HEK293T (cell line): ENCODE measurements around the gene TRIM69.
"Not testable (repeated sequence)": the region's sequence is repeated elsewhere in the genome, so short reads cannot be mapped to it uniquely, and the experiment has no call there.

Source experiments
- CTCF ChIA-PET: fragments of 350-600 bp; formaldehyde crosslinking; extraction: SDS; loops from one replicate; lab custom pipeline; 2021; ENCODE audit warnings: antibody characterized with exemption, inconsistent platforms; lab: Yijun Ruan, JAX
- POLR2A ChIA-PET: fragments of 350-600 bp; formaldehyde crosslinking; extraction: SDS; loops from one replicate; lab custom pipeline; 2020; ENCODE audit warnings: antibody characterized with exemption, inconsistent platforms; lab: Yijun Ruan, JAX
- DNase-seq: peaks from one replicate; pipeline ENCODE4 v3.0.0; 2012; ENCODE audit warnings: mixed read lengths; ENCODE audit errors: extremely low spot score
- ARNT ChIP-seq: fragments of 450-650 bp; IDR thresholded peaks from 2 replicates; pipeline ENCODE4 v1.6.1; 2017; ENCODE audit warnings: mild to moderate bottlenecking
- BHLHE40 ChIP-seq: fragments of 450-650 bp; IDR thresholded peaks from 2 replicates; pipeline ENCODE4 v1.6.1; 2016; ENCODE audit warnings: mild to moderate bottlenecking, moderate library complexity, borderline replicate concordance
- CTBP1 ChIP-seq: fragments of 450-650 bp; IDR thresholded peaks from 2 replicates; pipeline ENCODE4 v1.6.1; 2016; ENCODE audit warnings: borderline replicate concordance
- ELF4 ChIP-seq: fragments of 450-650 bp; IDR thresholded peaks from 2 replicates; pipeline ENCODE4 v1.6.1; 2017; ENCODE audit warnings: antibody characterized with exemption
- FOXA1 ChIP-seq: fragments of 450-650 bp; IDR thresholded peaks from 2 replicates; pipeline ENCODE4 v1.6.1; 2016; ENCODE audit warnings: mild to moderate bottlenecking
- FOXK2 ChIP-seq: fragments of 450-650 bp; IDR thresholded peaks from 2 replicates; pipeline ENCODE4 v1.6.1; 2016; ENCODE audit warnings: mild to moderate bottlenecking
- FOXM1 ChIP-seq: fragments of 450-650 bp; IDR thresholded peaks from 2 replicates; pipeline ENCODE4 v1.6.1; 2017; ENCODE audit warnings: mild to moderate bottlenecking, borderline replicate concordance
- HDGF ChIP-seq: fragments of 450-650 bp; IDR thresholded peaks from 2 replicates; pipeline ENCODE4 v1.6.1; 2017; ENCODE audit warnings: antibody characterized with exemption, borderline replicate concordance
- L3MBTL2 ChIP-seq: fragments of 450-650 bp; conservative IDR thresholded peaks from 2 replicates; pipeline ENCODE4 v1.6.1; 2016; ENCODE audit warnings: mild to moderate bottlenecking
- LEF1 ChIP-seq: fragments of 450-650 bp; IDR thresholded peaks from 2 replicates; pipeline ENCODE4 v1.6.1; 2017; ENCODE audit warnings: mild to moderate bottlenecking, borderline replicate concordance
- NFRKB ChIP-seq: fragments of 450-650 bp; IDR thresholded peaks from 2 replicates; pipeline ENCODE4 v1.6.1; 2016; ENCODE audit warnings: mild to moderate bottlenecking, moderate library complexity
- PKNOX1 ChIP-seq: fragments of 450-650 bp; IDR thresholded peaks from 2 replicates; pipeline ENCODE4 v1.6.1; 2016
- SP1 ChIP-seq: fragments of 450-650 bp; IDR thresholded peaks from 2 replicates; pipeline ENCODE4 v1.6.1; 2017
- SUZ12 ChIP-seq: fragments of 450-650 bp; IDR thresholded peaks from 2 replicates; pipeline ENCODE4 v1.6.1; 2016; ENCODE audit warnings: mild to moderate bottlenecking
- TARDBP ChIP-seq: fragments of 450-650 bp; IDR thresholded peaks from 2 replicates; pipeline ENCODE4 v1.6.1; 2016
- ZNF384 ChIP-seq: fragments of 450-650 bp; IDR thresholded peaks from 2 replicates; pipeline ENCODE4 v1.6.1; 2016

The TRIM69 gene

GRCh38 chr15:44720460-44721176 is 15.7 kb upstream of the TRIM69 start:
- ChIA-PET POLR2A (interaction anchor here (1.2 kb wide), 1 partner anchor 10 kb away, joined by 3 read pairs; the partner anchor contains the start of genes B2M and PATL2), CTCF (no interaction called here)
- no peak for TF ChIP-seq PKNOX1
- TF ChIP-seq LEF1, result no peak
- TF ChIP-seq SUZ12, result no peak
- no peak for TF ChIP-seq ELF4
- TF ChIP-seq FOXM1, result no peak
- TF ChIP-seq ZNF384, result no peak
- TF ChIP-seq BHLHE40, result no peak
- TF ChIP-seq HDGF, result no peak
- no peak for TF ChIP-seq L3MBTL2
- TF ChIP-seq CTBP1, result no peak
- no peak for TF ChIP-seq FOXK2
- TF ChIP-seq FOXA1, result no peak
- no peak for TF ChIP-seq TARDBP
- no peak for TF ChIP-seq NFRKB
- TF ChIP-seq ARNT, result no peak
- TF ChIP-seq SP1, result no peak
- no peak for DNase-seq

GRCh38 chr15:44722011-44722410 is 14.3 kb upstream of the TRIM69 start:
- ChIA-PET CTCF (no interaction called here), POLR2A (no interaction called here)
- DNase-seq, result no peak
- TF ChIP-seq FOXM1, result no peak
- TF ChIP-seq PKNOX1, result no peak
- no peak for TF ChIP-seq TARDBP
- no peak for TF ChIP-seq ZNF384
- no peak for TF ChIP-seq FOXK2
- no peak for TF ChIP-seq BHLHE40
- TF ChIP-seq ARNT, result no peak
- no peak for TF ChIP-seq SP1
- no peak for TF ChIP-seq FOXA1
- no peak for TF ChIP-seq LEF1

- DNase-seq, result no peak
- TF ChIP-seq FOXA1 (no peak), LEF1 (no peak), SUZ12 (no peak), ELF4 (no peak)
- ChIA-PET CTCF (interaction anchor here (0.6 kb wide), 1 partner anchor 29 kb away, joined by 8 read pairs; no protein-coding TSS in a partner anchor), POLR2A (interaction anchor here (1.0 to 4.4 kb wide), 4 partner anchors 10 to 63 kb away, joined by 4 to 75 read pairs (median 10); partner anchors contain the start of genes B2M, PATL2, SPG11 and TRIM69)
Measured at GRCh38 chr15:44726136-44726535, 10.2 kb upstream of the TRIM69 start.

- DNase-seq, result no peak
- ChIA-PET CTCF (interaction anchor here (0.7 to 1.2 kb wide), 2 partner anchors 13 to 63 kb away, joined by 3 read pairs; no protein-coding TSS in a partner anchor), POLR2A (interaction anchor here (0.7 to 4.4 kb wide), 5 partner anchors 9 to 297 kb away, joined by 3 to 75 read pairs (median 9); partner anchors contain the start of genes B2M, PATL2, SORD and SPG11)
- TF ChIP-seq BHLHE40 (no peak), TARDBP (no peak), SP1 (no peak), FOXA1 (no peak), LEF1 (no peak), ELF4 (no peak), PKNOX1 (no peak), FOXK2 (no peak), HDGF (no peak), FOXM1 (no peak), NFRKB (no peak), L3MBTL2 (no peak), SUZ12 (no peak), CTBP1 (no peak), ARNT (no peak), ZNF384 (no peak)
Measured at GRCh38 chr15:44726568-44727484, 9.5 kb upstream of the TRIM69 start.

GRCh38 chr15:44727485-44728231 is 8.7 kb upstream of the TRIM69 start:
- DNase-seq, result no peak
- POLR2A ChIA-PET, result interaction anchor here (1.3 to 4.4 kb wide), 4 partner anchors 8 to 64 kb away, joined by 5 to 75 read pairs (median 10); partner anchors contain the start of genes B2M, PATL2, SPG11 and TRIM69
- no peak for TF ChIP-seq ARNT
- TF ChIP-seq ZNF384, result no peak
- no peak for TF ChIP-seq ELF4
- no peak for TF ChIP-seq CTBP1
- no peak for TF ChIP-seq L3MBTL2
- no peak for TF ChIP-seq SUZ12
- no peak for TF ChIP-seq SP1
- no peak for TF ChIP-seq HDGF
- TF ChIP-seq PKNOX1, result no peak
- CTCF ChIA-PET, result interaction anchor here (1.2 kb wide), 1 partner anchor 64 kb away, joined by 3 read pairs; no protein-coding TSS in a partner anchor

GRCh38 chr15:44728232-44728575 is 8.1 kb upstream of the TRIM69 start:
- not testable (repeated sequence) for DNase-seq
- CTCF ChIA-PET, result interaction anchor here (0.8 to 1.4 kb wide), 4 partner anchors 10 to 214 kb away, joined by 4 to 6 read pairs (median 4); partner anchors contain the start of gene SPG11
- POLR2A ChIA-PET, result interaction anchor here (1.0 to 4.4 kb wide), 11 partner anchors 10 to 75 kb away, joined by 3 to 75 read pairs (median 5); partner anchors contain the start of genes B2M, PATL2 and SPG11
